ENCODE measurements around the gene NWD2.
A peak's percentile ranks its signal among the peaks of the same experiment; 100 is the strongest.

Gene NWD2

DNA sequence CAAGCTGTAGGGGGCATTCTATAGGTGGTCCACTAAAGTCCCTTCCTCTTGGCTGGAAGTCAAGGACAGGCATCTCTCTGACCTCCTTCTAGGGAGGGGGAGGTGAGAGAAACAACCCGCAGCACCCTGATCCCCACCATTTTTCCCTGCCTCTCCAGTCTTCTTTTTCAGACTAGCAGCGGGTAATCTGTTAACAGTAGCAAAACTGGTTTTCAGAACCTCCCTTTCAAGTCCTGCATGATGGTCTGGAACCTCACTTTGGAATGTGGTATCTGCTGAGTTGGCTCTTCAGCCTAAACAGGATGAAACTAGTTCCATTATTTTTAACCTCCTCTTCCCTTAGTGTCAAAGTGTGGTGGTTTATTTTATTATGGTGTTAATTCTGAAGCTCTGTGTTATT, 196.0 kb downstream of the NWD2 start:
- FAIRE-seq = no peak

- no peak for FAIRE-seq
These were observed 196.9 kb downstream of the NWD2 start for GRCh38 chr4:37441231-37442061.

- FAIRE-seq = peak; percentile 33
These were observed 197.4 kb downstream of the NWD2 start for GRCh38 chr4:37442062-37442323.

DNA sequence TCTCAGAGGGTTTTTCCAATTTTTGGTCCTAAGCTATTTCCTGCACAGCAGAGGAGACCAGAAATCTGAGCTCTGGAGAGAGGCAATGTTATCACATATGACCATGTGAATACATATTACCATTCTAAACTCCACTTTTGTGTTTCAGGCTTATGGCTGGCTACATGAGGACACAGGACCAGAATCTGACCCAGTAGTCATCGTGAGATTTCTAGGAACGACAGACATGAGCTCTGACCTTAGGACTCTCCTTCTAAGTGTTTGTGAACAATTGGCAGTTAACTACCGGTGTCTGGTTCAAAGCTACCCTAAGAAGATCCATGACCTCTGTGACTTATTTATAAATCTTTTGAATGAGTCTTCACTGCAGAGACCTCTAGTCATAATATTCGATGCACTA, 198.6 kb downstream of the NWD2 start:
- no peak for FAIRE-seq

DNA sequence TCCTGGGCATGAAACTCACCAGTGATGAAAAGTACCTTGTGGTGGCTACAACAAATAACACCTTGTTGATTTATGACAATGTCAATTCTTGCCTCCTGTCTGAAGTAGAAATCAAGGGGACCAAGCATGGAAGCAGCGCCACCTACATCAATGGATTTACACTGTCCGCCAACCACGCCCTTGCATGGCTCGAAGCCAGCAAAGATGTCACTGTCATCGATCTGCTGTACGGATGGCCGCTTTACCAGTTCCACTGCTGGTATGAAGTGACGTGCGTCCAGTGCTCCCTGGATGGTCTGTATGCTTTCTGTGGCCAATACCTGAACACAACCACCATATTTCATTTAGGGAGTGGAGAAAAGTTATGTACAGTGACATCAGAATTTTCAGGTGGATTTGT, 200.5 kb downstream of the NWD2 start:
- no peak for FAIRE-seq

GRCh38 chr4:37446016-37446415, 201.5 kb downstream of the NWD2 start:
- no peak for FAIRE-seq

- no peak for FAIRE-seq
These were observed 203.3 kb downstream of the NWD2 start for GRCh38 chr4:37447886-37448285.

DNA sequence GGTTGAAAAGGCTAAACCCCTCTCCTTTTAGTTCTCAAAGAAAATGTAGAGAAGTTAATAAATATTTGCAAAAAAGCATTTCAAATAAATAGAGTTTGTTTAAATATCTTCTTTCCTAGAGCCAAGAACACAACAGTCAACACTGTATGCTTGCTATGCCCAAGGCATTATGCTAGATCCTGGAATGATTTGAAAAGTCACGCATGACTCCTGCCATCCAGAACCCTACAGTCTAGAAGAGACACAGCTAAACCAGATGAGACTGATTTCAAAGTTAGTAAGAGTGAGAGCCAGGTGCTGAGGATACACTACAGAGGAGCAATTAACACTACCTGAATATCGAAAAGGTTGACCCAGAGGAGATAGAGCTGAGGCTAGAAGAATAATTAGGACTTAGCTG, 205.8 kb downstream of the NWD2 start:
- FAIRE-seq = no peak

DNA sequence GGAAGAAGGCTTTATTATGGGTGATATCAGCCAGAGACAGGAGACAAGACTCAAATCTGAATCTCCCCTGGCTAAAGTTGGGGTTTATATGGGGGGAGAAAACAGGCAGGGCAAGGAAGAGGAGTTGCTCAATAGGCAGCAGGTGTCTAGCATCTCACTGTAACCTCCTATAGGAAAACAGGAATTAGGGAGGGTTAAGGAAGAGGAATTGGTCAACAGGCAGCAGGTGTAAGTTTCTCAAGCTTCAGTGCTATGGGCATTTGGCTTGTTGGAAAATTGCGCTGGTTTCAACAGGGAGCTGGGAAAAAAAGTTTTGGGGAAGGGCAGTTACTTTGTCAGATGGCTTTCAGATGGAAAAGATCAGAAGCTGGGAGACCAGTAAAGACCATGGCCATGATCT, 206.4 kb downstream of the NWD2 start:
- no peak for FAIRE-seq

DNA sequence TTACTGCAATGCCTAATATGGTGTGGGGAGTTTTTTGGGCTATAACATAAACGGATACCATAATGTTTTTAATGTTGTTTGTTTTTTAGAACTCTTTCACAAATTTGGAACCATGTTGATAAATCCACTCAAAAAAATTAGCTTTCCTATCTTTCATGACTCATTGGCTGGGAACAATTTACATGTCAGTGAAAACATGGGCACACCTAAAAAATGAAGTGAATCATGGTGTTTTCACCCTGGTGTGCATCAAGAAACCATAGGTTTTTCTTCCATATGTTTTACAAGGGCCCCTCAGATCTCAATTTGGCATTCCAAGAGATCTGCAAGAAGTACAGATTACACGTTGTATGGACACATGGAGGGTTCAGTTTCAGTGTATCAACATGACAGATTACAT, 207.1 kb downstream of the NWD2 start:
- FAIRE-seq = no peak

DNA sequence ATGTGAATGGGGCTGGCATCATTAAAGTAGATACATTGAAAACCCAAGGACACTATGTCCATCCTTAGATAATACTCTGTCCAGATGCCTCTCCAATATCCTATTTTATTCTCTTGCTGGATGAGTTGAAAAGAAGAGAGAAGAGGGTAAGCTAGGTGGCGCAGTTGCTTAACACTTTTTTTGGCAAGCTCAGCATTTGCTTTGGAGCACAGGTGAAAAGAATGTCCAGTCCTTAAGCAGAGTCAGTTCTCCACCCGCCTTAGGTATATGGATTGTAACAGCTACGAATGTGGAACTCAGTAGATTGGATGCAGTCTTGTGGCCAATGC, 208.4 kb downstream of the NWD2 start:
- no peak for FAIRE-seq

- no peak for FAIRE-seq
These were observed 208.9 kb downstream of the NWD2 start for GRCh38 chr4:37453281-37453998.

- no peak for FAIRE-seq
These were observed 209.7 kb downstream of the NWD2 start for GRCh38 chr4:37453999-37454800.

- no peak for FAIRE-seq
These were observed 211.0 kb downstream of the NWD2 start for GRCh38 chr4:37455301-37456131.

DNA sequence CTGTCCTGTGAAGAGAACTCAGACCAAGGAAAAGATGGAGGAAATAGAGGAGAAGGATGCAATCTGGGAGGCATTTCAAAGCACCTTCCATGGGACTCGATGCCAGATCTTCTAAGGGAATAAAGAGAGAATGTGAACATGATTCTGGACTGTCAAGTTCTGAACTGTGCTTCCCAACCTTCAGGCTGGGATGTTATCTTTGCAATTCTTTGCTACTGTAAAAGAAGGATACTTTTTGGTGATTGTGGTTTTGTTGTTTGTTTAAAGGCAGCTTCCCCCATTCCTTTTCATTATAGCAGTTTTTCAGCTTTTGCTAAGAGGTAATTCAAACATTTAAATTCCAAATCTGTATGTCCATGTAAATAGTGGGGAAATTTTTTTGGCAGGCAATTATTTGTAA, 217.3 kb downstream of the NWD2 start:
- FAIRE-seq = no peak

- no peak for FAIRE-seq
These were observed 218.7 kb downstream of the NWD2 start for GRCh38 chr4:37463033-37463856.

DNA sequence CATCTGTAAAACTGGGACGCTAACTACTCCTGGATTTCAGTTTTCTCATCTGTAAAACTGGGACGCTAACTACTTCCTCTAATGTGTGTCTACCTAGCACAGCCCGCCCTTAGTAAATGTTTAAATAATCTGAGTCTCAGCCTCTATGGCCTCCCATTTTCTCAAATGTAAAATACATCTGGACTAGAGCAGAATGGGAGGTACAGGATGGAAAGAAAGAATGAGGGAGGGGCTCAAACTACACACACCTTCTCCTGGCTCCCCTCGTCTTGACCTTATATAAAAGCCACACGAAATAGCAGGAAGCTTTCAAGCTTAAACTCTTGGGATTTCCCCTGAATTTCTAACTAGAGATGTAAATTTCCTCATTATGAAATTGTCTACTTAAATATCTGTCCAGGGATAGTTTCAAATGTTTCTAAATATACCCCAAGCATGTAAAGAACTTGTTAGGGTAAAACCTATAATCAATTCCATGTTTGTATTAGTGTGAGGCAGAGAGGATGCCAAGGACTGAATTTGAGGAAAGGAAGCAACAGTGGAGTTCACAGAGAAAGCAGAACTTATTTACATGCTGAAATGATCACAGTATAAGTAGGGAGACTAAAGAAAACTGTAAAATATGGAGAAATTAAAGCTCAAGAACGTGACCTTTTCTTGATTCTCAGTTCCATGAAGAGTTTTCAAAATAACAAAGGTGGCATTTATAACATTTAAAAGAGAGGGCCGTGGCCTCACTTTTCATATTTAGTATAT, 220.0 kb downstream of the NWD2 start:
- FAIRE-seq = peak; percentile 36

- no peak for FAIRE-seq
These were observed 220.8 kb downstream of the NWD2 start for GRCh38 chr4:37465296-37465695.

DNA sequence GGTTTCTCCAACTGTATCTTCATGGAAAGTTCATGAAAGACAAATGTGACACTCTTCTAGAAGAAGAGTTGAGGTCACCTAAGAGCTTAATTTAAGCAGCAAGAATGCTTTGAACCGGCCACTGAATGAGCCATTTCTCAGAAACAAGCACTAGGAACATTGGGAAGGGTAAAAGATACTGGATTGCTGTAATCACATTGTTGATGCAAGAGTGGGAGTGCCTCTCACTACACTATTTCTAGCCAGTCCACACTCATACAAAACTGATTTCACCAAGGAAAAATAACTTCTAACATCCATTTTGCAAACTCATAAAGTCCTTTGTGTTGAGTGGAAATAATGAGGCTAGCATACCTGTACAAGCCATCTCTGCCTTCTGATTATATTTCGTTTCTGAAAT, 221.3 kb downstream of the NWD2 start:
- FAIRE-seq = no peak

GRCh38 chr4:37467223-37467622, 222.7 kb downstream of the NWD2 start:
- no peak for FAIRE-seq

DNA sequence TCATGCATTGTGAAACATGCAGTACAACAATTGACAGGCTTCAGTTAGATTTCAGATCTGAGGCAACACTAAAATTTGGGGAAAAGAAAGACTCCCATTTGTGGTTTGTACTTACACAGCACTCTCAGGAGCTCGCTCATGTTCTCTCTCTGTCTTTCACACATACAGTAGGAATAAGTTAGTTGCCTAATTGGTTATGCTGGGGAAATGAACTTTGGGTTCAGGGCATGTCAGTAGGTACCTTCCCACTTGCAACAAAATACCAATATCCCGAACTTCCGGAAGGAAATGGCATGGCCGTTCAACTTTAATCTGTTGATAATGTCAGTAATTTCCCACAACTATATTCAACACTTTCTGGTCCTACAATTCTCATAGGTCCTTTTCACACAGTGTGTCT, 223.3 kb downstream of the NWD2 start:
- no peak for FAIRE-seq

All from colon (tissue), 2 donors.